Caki2 (cell line): ENCODE measurements around the gene TRAF6. TPM values are rescaled to one million over a fixed set of nuclear protein-coding genes. Genes with fewer than 3 reads are reported as not detected.

ENCODE experiments used
- DNase-seq: peaks from one replicate; pipeline ENCODE4 v3.0.0-alpha.2; 2015; ENCODE audit warnings: low read depth
- in situ Hi-C: cut with HindIII; loops from 2 replicates; pipeline ENCODE4 v1.10.0; 2016; ENCODE audit warnings: low sequenced_read_pairs, low pct_unique_long_range_greater_than_20kb, mixed read lengths
- total RNA-seq: library from RNA; depleted of rRNA; stranded (reverse); fragments of >200 nt; shearing (Covaris generic); gene quantifications from 2 replicates; pipeline ENCODE4 v1.2.3, GENCODE V29; 2014; ENCODE audit warnings: low replicate concordance

TRAF6 gene
- total RNA-seq, 1 experiment from 2014 or later: 0.84 TPM

DNA sequence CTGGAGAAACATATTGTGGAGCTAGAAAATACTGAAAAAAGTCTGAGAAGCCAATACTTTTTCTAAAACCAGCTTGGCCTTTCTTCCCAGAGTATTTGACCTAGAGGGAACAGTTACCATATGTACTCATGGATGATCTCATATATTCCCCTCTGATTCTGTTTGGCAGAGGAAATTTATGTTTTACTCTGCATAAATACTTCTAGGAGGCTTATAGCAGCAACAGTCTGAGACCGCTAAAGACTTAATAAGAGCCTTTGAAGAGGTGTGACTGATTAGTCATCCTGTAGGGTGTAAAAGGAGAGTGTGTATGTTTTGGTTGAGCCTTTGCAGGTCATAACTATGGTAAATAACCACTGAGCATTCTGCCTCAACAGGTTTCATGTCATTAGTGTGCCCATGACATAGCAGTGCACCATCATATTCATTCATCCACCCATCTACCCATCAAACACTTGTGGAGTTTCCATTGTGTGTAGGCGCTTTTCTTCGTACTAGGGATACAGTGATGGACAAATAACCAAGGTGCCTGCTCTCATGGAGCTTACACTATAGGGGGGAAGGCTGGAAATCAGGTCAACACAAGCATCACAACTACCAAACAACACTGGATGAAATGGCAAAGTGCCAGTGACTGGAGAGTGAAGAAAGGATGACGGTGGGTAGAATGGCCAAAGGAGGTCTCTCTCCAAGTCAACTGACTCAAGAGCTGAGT, 44.5 kb downstream of the TRAF6 start:
- DNase-seq: no peak
- in situ Hi-C loops: no loop called here

DNA sequence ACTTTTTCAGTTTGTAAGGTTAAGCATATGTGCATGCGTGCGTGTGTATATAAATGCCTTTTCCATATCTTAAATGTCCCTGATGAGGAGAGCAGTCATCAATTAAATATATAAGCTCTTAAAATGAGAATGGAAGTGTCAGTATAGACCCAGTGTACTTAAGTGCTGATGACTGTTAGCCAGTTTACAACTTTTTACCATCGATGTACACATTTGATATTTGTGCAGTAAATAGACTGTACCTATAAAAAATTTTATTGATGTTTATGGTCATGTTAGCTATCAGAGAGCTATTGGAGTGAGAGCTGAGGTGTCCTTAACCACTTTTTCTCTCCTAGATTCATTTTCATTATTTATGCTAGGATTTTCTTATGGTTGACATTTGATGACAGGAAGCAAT, 45.4 kb downstream of the TRAF6 start:
- in situ Hi-C loops: no loop called here
- DNase-seq: no peak

DNA sequence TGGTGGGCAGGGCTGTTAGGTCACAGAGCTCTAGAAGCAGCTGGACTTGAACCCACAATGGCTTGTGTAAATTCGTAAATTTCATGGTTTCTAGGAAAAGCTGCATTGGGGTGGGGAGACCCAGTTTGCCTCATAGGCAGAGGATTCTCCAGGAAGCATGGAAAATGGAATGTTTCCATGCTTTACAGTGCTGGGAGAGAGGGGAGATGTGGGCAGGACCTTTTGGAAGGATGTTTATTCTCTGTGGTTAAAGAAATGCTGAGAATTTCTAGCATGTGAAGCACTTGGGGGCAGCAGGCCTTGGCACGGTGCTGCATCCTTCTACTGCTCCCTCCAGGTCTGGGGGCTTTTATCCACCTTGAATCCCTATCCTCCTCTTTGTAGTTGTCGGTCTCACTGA, 46.3 kb downstream of the TRAF6 start:
- in situ Hi-C loops: no loop called here
- DNase-seq: no peak

DNA sequence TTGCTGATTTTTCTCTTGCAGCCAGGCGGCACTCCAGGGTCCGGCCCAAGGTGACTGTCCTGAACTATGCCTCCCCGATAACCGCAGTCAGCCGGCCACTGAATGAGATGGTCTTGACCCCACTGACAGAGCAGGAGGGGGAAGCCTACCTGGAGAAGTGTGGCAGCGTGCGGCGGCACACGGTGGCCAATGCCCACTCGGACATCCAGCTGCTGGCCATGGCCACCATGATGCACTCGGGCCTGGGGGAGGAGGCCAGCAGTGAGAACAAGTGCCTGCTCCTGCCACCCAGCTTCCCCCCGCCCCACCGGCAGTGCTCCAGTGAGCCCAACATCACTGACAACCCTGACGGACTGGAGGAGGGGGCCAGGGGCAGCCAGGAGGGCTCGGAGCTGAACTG, 47.8 kb downstream of the TRAF6 start:
- in situ Hi-C loops: no loop called here
- DNase-seq: no peak

DNA sequence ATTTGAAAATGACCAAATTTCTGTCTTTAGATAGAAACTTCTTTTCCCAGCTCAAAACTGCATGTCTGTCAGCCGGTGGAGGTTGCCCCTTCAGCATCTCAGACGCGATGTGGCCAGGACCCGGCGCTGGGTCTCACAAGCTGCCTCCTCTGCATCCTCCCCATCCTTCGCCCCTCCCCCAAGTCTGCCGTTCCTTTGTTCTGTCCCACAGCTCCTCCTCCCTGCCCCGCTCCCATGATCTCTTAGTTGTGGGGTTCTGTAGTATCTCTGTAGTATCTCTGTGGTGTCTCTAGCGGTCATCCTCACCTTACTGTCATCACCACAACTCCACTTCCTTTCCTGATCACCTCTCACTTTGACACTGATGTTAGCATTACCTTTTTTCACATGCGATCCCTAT, 49.9 kb downstream of the TRAF6 start:
- DNase-seq: no peak
- in situ Hi-C loops: no loop called here

DNA sequence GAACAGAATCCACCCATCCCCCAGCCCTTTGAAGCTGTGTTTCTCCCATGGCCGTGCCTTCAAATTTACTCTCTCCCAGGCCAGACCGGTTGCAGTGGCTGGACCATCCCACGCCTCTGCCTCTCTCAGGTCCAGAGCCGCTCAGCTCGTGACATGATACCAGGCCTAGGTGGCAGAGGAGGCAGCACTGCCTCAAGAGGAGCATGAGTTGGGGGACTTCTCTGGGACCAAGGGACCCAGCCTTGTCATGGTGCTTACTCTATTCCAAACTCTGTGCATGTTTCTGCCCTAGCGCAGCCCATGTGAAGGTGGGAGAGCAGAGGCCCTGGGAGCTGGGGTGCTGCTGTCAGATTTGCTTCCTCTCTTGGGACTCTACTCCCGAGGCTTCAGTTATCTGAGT, 51.0 kb downstream of the TRAF6 start:
- no peak for DNase-seq
- in situ Hi-C loops: no loop called here

DNA sequence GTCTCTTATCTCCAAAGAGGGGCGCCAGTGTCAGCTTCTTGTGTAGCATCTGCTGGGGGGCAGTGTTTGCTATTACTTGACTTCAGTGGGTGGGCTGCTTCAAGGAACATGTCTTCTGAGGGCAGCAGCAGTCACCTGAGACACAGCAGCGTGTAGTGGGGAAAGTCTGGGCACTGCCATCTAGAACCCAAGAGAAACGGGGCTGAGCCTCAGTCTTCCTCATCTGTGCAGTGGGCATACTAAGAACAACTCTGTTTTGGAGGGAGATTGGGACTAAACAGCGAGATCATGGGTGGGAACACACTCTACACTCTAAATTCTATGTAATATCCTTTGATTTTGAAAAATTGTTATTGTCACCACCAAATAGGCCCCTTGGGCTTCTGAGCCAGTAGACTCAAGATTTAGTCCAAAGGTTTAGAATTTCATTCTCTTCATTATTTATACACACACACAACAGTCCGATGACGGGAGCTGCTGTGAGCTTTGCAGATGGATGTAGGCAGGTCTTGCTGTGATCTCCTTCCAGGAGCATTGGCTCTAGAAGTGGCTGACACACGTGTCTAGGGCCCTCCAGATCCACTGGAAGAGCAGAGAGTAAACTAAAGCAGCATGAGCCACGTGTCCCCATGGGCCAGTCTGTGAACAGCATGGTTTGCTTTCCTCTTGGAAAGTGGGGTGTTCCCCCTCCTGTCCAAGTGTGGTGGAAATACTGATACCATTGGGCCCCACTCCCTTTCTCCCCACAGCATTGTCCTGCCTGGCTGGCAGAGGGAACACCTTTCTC, 51.8 kb downstream of the TRAF6 start:
- in situ Hi-C loops: no loop called here

DNA sequence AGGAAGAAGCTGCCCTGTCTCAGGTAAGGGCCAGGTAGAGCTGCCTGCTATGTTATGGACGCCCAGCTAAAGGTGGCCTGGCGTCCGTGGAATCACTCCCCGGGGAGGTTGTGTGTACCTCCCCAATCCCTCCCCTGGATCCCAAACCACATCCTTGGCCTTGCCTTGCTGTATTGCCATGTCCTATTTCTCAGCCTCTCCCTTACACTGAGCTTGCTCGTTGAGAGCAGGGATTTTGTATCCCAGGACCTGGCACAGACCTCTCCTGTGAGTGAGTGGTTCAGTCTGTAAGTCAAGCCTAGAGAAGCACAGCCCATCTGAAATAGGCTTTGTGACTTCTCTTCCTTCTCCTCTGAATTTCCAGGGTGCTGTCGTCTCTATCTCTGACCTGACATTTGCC, 53.9 kb downstream of the TRAF6 start:
- in situ Hi-C loops: no loop called here

More for the DNA sequence above, 51.8 kb downstream of the TRAF6 start:
- no peak for DNase-seq

DNA sequence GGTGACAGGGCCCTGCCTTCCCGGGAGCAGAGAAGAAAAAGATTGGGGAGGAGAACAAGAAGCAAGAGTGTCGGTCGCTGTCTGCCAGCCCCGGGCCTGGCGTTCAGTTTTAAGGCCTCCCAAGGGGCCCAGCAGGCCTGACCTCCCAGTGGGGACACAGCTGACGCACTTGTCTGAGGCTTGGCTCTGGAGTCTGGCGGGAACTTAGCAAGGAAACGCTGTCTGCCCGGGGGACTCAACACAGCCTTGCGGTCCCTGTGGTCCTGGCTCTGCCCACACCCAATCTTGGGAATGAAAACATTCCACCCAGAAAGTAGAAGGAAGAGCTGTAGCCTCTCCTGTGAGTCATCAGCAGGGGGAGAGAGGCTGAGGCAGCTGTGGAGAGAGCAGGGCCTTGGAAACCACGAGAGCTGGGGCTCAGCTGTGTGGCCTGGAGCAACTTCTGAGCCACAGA, 54.4 kb downstream of the TRAF6 start:
- DNase-seq: peak; percentile 44
- in situ Hi-C loops: no loop called here

More for the DNA sequence above, 53.9 kb downstream of the TRAF6 start:
- DNase-seq: no peak

DNA sequence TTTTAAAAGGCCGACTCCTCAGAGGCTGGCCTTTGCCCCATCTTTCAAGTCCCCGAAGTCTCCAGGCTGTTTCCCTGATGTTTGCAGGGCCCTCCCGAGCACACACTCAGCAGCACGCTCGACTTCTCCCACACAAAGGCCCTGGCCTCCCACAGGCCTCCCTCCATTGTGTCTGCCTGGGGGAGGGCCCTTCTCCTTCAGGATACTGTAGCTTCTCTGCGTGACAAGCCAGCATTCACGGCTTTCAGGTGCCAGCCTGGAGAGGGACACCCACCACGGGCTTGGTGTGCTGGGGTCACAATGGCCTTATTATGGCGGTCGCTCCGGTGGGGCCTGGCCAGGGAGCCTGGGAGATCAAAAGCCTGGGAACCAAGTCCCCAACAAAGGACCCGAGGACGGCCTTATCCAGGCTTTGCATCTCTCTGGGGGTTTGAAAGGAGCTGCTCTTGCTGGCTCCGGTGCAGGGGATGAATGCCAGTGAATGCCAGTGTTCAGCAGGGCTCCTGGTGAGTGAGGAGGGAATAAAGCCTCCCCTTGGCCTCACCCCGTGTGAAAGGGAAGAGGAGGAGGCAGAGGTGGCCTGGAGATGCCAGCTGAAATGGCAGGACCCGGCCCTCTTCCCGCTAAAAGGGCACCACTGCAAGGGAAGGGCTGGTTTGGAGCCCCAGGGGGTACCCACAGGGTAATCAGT, 55.0 kb downstream of the TRAF6 start:
- no peak for DNase-seq
- in situ Hi-C loops: no loop called here

DNA sequence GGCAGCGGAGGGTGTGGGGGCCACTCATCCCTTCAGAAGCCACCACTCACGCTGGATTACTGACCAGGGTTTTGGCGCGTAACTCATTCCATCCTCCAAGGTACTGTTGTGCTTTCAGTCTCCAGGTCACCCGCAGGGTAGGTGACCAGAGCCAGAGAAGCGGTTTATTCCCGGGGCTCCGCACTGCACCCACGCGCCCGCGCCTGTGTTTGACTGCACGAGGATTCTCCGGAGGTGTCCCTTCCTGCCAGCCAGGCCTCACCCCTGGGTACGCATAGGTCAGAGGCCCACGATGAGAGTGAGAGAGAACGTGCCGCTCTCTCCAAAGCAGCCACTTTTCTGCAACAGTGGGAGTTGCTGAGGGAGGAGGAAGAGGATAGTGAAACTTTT, 55.5 kb downstream of the TRAF6 start:
- in situ Hi-C loops: no loop called here
- no peak for DNase-seq

DNA sequence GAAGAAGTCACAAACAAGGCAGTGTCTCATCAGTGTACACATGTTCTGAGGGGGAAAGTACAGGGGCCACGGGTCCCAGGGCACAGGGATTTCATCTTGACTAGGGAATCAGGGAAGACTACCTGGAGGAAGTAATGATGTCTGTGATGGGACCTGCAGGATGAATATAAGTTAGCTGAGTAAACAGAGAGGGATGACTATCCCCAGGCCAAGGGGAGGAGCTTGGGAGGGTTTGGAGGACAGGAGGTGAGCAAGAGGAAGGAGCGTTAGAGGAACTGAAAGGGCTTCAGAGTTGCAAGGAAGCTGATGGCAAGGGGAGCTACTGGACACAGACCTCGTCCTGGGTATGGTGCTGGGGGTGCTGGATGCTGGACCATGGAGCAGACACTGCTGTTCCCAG, 56.4 kb downstream of the TRAF6 start:
- in situ Hi-C loops: no loop called here
- DNase-seq: no peak

DNA sequence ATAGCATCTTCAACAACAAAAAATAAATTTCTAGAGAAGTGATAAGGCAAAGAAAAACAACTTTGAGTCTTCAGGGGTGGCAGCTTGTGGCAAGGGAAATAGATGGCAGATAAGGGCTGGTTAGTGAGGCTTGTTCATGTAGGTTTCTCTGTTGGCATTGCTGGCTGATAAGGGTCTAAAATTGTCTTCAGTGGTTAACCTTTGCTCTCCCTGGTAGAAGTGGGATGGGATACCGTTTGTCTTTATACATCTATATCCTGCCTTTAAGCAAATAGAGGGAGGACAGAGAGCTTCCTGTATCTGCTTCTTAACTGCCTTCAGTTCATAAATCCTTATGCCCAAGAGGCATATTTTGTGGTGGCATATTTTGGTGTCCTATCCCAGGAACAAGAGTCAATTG, 57.1 kb downstream of the TRAF6 start:
- in situ Hi-C loops: no loop called here
- DNase-seq: peak; percentile 6

DNA sequence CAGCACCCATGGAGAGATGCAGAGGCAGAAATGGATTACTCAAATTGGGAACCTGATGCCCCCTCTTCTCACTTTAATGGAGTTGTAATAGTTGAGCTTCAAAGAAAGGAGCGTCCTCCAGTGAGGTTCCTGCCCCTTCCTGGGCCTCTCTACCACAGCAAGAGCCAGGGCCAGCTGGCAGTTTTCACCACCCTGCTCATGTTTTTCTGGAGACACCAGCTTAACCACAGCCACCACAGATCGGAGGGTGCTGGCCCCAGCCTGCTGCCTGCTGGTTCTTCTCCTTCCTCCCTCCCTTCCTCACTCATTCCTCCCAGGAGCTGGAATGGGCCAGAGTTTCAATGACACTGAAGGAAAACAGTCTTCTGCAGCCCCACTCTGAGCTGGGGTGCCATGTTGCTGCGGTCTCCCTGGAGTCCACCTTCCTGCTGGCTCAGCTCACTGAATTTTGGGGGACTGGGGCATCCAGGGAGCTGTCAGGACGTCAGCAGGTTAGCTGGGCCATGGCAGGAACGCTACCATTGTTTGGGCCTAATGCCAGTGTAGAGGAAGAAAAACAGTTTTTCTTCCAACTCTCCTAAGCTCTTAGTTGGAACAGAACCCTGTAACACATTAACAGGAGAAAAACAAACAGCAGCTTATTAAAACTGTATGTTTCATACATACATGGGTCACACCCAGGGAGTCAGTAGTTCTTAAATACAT, 57.7 kb downstream of the TRAF6 start:
- no peak for DNase-seq
- in situ Hi-C loops: no loop called here

DNA sequence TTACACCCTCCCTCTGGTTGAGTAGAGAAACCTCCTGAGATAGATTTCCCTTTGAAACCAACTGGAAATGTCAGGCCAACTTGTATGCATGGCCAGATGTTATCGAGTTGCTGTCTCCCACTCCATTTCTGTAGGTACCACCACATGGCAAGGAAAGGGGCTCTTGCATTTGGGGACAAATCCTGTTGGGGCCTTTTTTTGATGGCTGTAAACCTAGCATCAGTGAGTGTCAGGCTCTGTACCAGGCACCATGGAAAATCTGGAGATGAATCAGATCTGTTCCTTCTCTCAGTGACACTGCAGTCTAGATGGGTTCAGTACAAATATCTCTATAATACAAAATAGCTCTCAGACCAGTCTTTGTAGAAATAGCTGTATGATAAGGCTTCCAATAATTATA, 58.4 kb downstream of the TRAF6 start:
- in situ Hi-C loops: no loop called here
- no peak for DNase-seq

DNA sequence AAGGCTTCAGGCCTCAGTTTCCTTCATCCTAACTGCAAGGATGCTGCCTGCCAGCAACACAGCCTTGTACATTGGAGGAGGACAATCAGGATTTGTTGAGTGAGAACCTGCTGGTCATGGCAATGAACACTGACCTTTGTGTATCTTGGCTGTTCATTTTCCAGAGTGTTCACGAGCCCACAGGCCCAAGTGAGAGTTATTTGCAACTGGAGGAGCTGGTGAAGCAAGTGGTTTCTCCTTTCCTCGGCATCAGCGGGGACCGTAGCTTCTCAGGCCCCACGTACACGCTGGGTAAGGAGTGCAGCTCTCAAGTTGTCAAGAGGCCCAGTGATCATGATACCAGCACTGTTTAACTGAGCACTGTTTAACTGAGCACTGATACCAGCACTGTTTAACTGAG, 59.0 kb downstream of the TRAF6 start:
- in situ Hi-C loops: no loop called here
- no peak for DNase-seq

DNA sequence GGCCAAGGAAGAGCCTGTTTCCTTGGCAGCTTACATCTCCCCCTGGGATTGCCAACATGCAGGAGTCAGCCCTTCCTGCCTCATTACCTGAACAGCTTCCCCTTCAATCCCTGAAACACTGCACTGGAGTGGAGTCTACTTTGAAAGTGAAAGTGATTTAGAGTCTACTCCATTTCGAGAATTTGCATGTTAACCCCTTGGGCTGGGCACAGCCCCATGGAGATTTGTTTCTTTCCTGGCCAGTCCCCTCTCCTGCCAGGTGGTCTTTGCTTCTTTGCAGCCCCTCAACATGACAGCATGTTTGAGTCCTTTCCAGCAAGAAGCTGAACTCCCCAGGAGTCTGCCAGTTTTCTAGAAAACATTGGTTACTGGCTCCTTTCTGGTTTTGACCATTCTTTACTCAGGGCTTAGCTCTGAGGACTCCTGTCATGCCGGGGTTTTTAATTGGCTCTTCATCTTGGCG, 59.9 kb downstream of the TRAF6 start:
- DNase-seq: no peak
- in situ Hi-C loops: no loop called here

DNA sequence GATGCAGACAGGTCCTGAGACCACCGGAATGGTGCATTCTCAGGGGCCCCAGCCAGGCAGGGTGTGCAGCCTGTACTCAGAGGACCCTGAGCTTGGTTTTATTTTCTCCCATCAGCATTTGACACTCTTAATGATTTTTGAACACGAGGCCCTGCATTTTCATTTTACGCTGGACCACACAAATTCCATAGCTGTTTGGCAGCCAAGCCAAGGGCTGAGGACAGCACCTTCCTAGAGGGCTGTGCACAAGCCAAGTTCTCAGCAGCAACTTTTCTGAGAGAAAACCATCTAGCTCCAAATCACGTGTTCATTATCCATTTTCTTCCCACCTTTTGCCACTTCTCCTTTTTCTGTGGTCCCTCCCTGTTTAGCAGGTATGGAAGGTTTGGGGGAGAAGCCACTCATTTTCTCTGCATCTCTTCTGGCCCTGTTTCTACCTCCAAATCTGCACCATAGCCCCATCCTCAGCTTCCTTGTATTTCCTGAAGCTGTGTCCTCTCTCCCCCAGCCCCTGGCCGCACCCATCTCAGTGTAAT, 60.4 kb downstream of the TRAF6 start:
- no peak for DNase-seq
- in situ Hi-C loops: no loop called here
